ENCODE data around the gene PIK3R2. TPM values are rescaled to one million over a fixed set of nuclear protein-coding genes. Genes with fewer than 3 reads are reported as not detected.

PIK3R2 gene
- total and polyA plus RNA-seq, 2 experiments from 2014 or later: 1.5 to 29.2 TPM

DNA sequence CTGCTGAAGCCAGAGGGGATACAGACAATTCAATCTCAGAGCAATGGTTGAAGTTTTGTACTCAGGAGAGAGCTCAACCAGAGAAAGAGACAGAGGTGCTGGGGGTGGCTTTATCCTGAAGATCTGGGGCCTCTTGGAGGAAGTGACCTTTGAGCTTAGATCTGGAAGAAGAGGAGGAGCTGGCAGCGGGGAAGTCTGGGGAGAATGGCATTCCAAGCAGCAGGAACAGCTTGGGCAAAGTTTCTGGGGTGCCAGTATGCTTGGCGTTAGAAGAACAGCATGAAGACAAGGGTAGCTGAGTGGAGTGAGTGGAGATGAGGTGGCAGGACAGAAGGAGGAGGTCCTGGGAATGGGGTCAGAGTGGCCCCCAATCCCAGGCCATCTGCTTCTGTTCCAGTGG lies 44.1 kb upstream of the PIK3R2 start:
- H3K4me1 ChIP-seq (ENCODE audit: insufficient read depth): 0 out of 2 replicates have a peak, but pooled peaks cover 3% of the 10 kb centered on the region
- no peak for TF ChIP-seq EZH2 (IDR thresholded peaks at IDR 0.05; ENCODE audit: insufficient read depth, poor library complexity, severe bottlenecking)
- TF ChIP-seq EZH2phosphoT487 (IDR thresholded peaks at IDR 0.05; ENCODE audit: insufficient read depth, low read depth): no peak
- no peaks in the 10 kb centered on the region for H3K27me3 ChIP-seq (replicated peaks; ENCODE audit: insufficient read depth)
- no peak overlapping the region for H3K4me2 ChIP-seq (ENCODE audit: unreplicated experiment)
- WGBS, 2 experiments (ENCODE audit: low coverage in 1 of 2, low lambda C conversion rate in 2 of 2, missing lambda C conversion rate in 2 of 2): 88 to 100% methylated on average over 2 of the region's 2 CpGs
- H3K27ac ChIP-seq: no peak overlapping the region
- no peaks in the 10 kb centered on the region for H3K9me3 ChIP-seq (ENCODE audit: low read depth)
- H2AFZ ChIP-seq: no peak overlapping the region
- DNase-seq: no peak
- no peaks in the 10 kb centered on the region for H3K9me2 ChIP-seq (ENCODE audit: insufficient read depth)
- H3K4me3 ChIP-seq: no peak overlapping the region
- no peaks in the 10 kb centered on the region for H4K20me1 ChIP-seq (ENCODE audit: insufficient read depth)
- no peaks in the 10 kb centered on the region for H3K36me3 ChIP-seq (ENCODE audit: low read depth)
- in situ Hi-C loops (cut with MboI): no loop called here
- H3K79me2 ChIP-seq (ENCODE audit: insufficient read depth): no peaks in the 10 kb centered on the region
- no peak overlapping the region for H3K9ac ChIP-seq
- H3F3A ChIP-seq (ENCODE audit: insufficient read depth): no peaks in the 10 kb centered on the region

DNA sequence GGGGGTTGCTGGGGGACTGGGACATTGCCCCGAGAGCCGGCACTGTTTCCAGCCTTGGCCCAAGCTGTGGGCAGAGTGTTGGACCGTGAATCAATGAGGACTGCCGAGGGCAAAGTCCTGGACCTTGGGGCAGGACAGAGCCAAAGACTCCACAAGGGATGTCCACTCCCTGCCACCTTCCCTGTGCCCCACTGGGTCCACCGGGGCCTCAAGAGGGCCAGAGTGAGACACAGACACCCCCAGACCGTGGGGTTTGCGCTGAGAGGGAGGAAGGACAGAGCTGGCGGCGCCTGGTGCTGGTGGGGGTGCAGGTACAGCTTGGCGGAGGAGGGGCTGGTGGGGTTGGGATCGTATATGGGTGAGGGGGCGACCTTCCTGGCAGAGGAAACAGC lies 43.6 kb upstream of the PIK3R2 start:
- 78 to 84% methylated on average over 12 of the region's 12 CpGs for WGBS, 2 experiments (ENCODE audit: low coverage in 1 of 2, low lambda C conversion rate in 2 of 2, missing lambda C conversion rate in 2 of 2)
- Histone ChIP-seq H3K79me2 (ENCODE audit: insufficient read depth) (no peaks in the 10 kb centered on the region), H3K27me3 (replicated peaks; ENCODE audit: insufficient read depth) (no peaks in the 10 kb centered on the region), H2AFZ (peak overlapping the region; percentile 84), H3K4me3 (peak overlapping the region; percentile 79), H3K27ac (no peak overlapping the region), H3K36me3 (ENCODE audit: low read depth) (no peaks in the 10 kb centered on the region), H3K4me1 (ENCODE audit: insufficient read depth) (0 out of 2 replicates have a peak, but pooled peaks cover 3% of the 10 kb centered on the region), H3K9me2 (ENCODE audit: insufficient read depth) (no peaks in the 10 kb centered on the region), H4K20me1 (ENCODE audit: insufficient read depth) (no peaks in the 10 kb centered on the region), H3F3A (ENCODE audit: insufficient read depth) (no peaks in the 10 kb centered on the region), H3K4me2 (ENCODE audit: unreplicated experiment) (peak overlapping the region; percentile 71), H3K9me3 (ENCODE audit: low read depth) (no peaks in the 10 kb centered on the region), H3K9ac (peak overlapping the region; percentile 81)
- TF ChIP-seq EZH2phosphoT487 (IDR thresholded peaks at IDR 0.05; ENCODE audit: insufficient read depth, low read depth) (no peak), EZH2 (IDR thresholded peaks at IDR 0.05; ENCODE audit: insufficient read depth, poor library complexity, severe bottlenecking) (no peak)
- in situ Hi-C loops (cut with MboI): no loop called here
- no peak for DNase-seq

- Histone ChIP-seq H3K4me2 (ENCODE audit: unreplicated experiment) (peak overlapping the region; percentile 71), H3K79me2 (ENCODE audit: insufficient read depth) (no peaks in the 10 kb centered on the region), H3K9me2 (ENCODE audit: insufficient read depth) (no peaks in the 10 kb centered on the region), H3K27me3 (replicated peaks; ENCODE audit: insufficient read depth) (no peaks in the 10 kb centered on the region), H3F3A (ENCODE audit: insufficient read depth) (no peaks in the 10 kb centered on the region), H2AFZ (peak overlapping the region; percentile 84), H3K9me3 (ENCODE audit: low read depth) (no peaks in the 10 kb centered on the region), H4K20me1 (ENCODE audit: insufficient read depth) (no peaks in the 10 kb centered on the region), H3K9ac (peak overlapping the region; percentile 81), H3K4me1 (ENCODE audit: insufficient read depth) (0 out of 2 replicates have a peak, but pooled peaks cover 3% of the 10 kb centered on the region), H3K36me3 (ENCODE audit: low read depth) (no peaks in the 10 kb centered on the region), H3K27ac (no peak overlapping the region), H3K4me3 (peak overlapping the region; percentile 79)
- no peak for TF ChIP-seq EZH2 (IDR thresholded peaks at IDR 0.05; ENCODE audit: insufficient read depth, poor library complexity, severe bottlenecking)
- no peak for TF ChIP-seq EZH2phosphoT487 (IDR thresholded peaks at IDR 0.05; ENCODE audit: insufficient read depth, low read depth)
- WGBS, 2 experiments (ENCODE audit: low coverage in 1 of 2, low lambda C conversion rate in 2 of 2, missing lambda C conversion rate in 2 of 2): 5 to 7% methylated on average over 32 to 82 of the region's 92 CpGs
- peak; percentile 56 for DNase-seq
- in situ Hi-C loops (cut with MboI): no loop called here
These were observed 43.0 kb upstream of the PIK3R2 start for GRCh38 chr19:18109733-18110608.

- H3K4me3 ChIP-seq: peak overlapping the region; percentile 79
- H3K36me3 ChIP-seq (ENCODE audit: low read depth): no peaks in the 10 kb centered on the region
- no peaks in the 10 kb centered on the region for H4K20me1 ChIP-seq (ENCODE audit: insufficient read depth)
- DNase-seq: no peak
- no peaks in the 10 kb centered on the region for H3F3A ChIP-seq (ENCODE audit: insufficient read depth)
- WGBS, 2 experiments (ENCODE audit: low coverage in 1 of 2, low lambda C conversion rate in 2 of 2, missing lambda C conversion rate in 2 of 2): 63 to 70% methylated on average over 16 to 22 of the region's 22 CpGs
- H3K9me2 ChIP-seq (ENCODE audit: insufficient read depth): no peaks in the 10 kb centered on the region
- TF ChIP-seq EZH2 (IDR thresholded peaks at IDR 0.05; ENCODE audit: insufficient read depth, poor library complexity, severe bottlenecking): no peak
- no peak for TF ChIP-seq EZH2phosphoT487 (IDR thresholded peaks at IDR 0.05; ENCODE audit: insufficient read depth, low read depth)
- in situ Hi-C loops (cut with MboI): no loop called here
- no peaks in the 10 kb centered on the region for H3K79me2 ChIP-seq (ENCODE audit: insufficient read depth)
- H2AFZ ChIP-seq: peak overlapping the region; percentile 84; the same call in 1 of the 2 replicates
- no peaks in the 10 kb centered on the region for H3K9me3 ChIP-seq (ENCODE audit: low read depth)
- H3K27ac ChIP-seq: no peak overlapping the region
- 0 out of 2 replicates have a peak, but pooled peaks cover 3% of the 10 kb centered on the region for H3K4me1 ChIP-seq (ENCODE audit: insufficient read depth)
- no peaks in the 10 kb centered on the region for H3K27me3 ChIP-seq (replicated peaks; ENCODE audit: insufficient read depth)
- peak overlapping the region; percentile 81 for H3K9ac ChIP-seq
- H3K4me2 ChIP-seq (ENCODE audit: unreplicated experiment): peak overlapping the region; percentile 71
These were observed 42.2 kb upstream of the PIK3R2 start for GRCh38 chr19:18110609-18111232.
